ENCODE data around the gene GRIP1.
A peak's percentile ranks its signal among the peaks of the same experiment; 100 is the strongest.

Gene GRIP1

GRCh38 chr12:66644151-66644550 is 34.7 kb downstream of the GRIP1 start:
- no peak for DNase-seq

GRCh38 chr12:66640691-66641460 is 38.0 kb downstream of the GRIP1 start:
- DNase-seq: no peak

- no peak for DNase-seq
Observed at GRCh38 chr12:66638666-66639065, 40.2 kb downstream of the GRIP1 start.

- no peak for DNase-seq
Observed at GRCh38 chr12:66637699-66638301, 41.1 kb downstream of the GRIP1 start.

GRCh38 chr12:66636771-66637170 is 42.1 kb downstream of the GRIP1 start:
- no peak for DNase-seq

- DNase-seq: no peak
Observed at GRCh38 chr12:66633676-66634075, 45.2 kb downstream of the GRIP1 start.

- DNase-seq: no peak
Observed at GRCh38 chr12:66629138-66629870, 49.6 kb downstream of the GRIP1 start.

- DNase-seq: no peak
Observed at GRCh38 chr12:66627988-66628317, 50.9 kb downstream of the GRIP1 start.

GRCh38 chr12:66627270-66627987 is 51.4 kb downstream of the GRIP1 start:
- DNase-seq: no peak

- no peak for DNase-seq
Observed at GRCh38 chr12:66624806-66625205, 54.1 kb downstream of the GRIP1 start.

- DNase-seq: peak; percentile 76
Observed at GRCh38 chr12:66623455-66623854, 55.4 kb downstream of the GRIP1 start.

- peak; percentile 34 for DNase-seq
Observed at GRCh38 chr12:66620688-66621087, 58.2 kb downstream of the GRIP1 start.

GRCh38 chr12:66620026-66620425 is 58.9 kb downstream of the GRIP1 start:
- DNase-seq: no peak

- no peak for DNase-seq
Observed at GRCh38 chr12:66617991-66618390, 60.9 kb downstream of the GRIP1 start.

GRCh38 chr12:66612090-66612775 is 66.6 kb downstream of the GRIP1 start:
- no peak for DNase-seq

GRCh38 chr12:66607147-66607546 is 71.7 kb downstream of the GRIP1 start:
- DNase-seq: no peak

- no peak for DNase-seq
Observed at GRCh38 chr12:66605293-66605692, 73.6 kb downstream of the GRIP1 start.

GRCh38 chr12:66603981-66604479 is 74.8 kb downstream of the GRIP1 start:
- no peak for DNase-seq

- no peak for DNase-seq
Observed at GRCh38 chr12:66603461-66603860, 75.4 kb downstream of the GRIP1 start.

GRCh38 chr12:66602483-66603143 is 76.3 kb downstream of the GRIP1 start:
- no peak for DNase-seq

- no peak for DNase-seq
Observed at GRCh38 chr12:66600903-66601302, 78.0 kb downstream of the GRIP1 start.

GRCh38 chr12:66599816-66600215 is 79.1 kb downstream of the GRIP1 start:
- DNase-seq: no peak

Measured in MV-4-11 (cell line).